Activated naive CD4-positive, alpha-beta T cell treated with anti-CD3 and anti-CD28 coated beads, Interleukin-2, amount 10 ng/mL, durations not matched to agents 7 days and 5 days (primary cell): ENCODE results near the gene FAM53B.
A peak's percentile ranks its signal among the peaks of the same experiment; 100 is the strongest.

Source experiments
- CTCF ChIA-PET: fragments of 350-600 bp; sonication (Branson Sonifier 250); formaldehyde crosslinking; loops from one replicate; lab custom pipeline; 2021; ENCODE audit warnings: antibody characterized with exemption; lab: Charles Lee
- DNase-seq: peaks from one replicate; pipeline ENCODE4 v3.0.0-alpha.2; 2020
- H3K27ac Mint-ChIP-seq: one replicate; pipeline ENCODE4 v1.8.0; 2021; ENCODE audit warnings: mild to moderate bottlenecking, moderate library complexity, mixed read lengths
- H3K27me3 Mint-ChIP-seq: one replicate; pipeline ENCODE4 v1.8.0; 2021; ENCODE audit warnings: mild to moderate bottlenecking, mixed read lengths
- H3K36me3 Mint-ChIP-seq: one replicate; pipeline ENCODE4 v1.8.0; 2021; ENCODE audit warnings: mixed read lengths
- H3K4me1 Mint-ChIP-seq: one replicate; pipeline ENCODE4 v1.8.0; 2021; ENCODE audit warnings: mixed read lengths
- H3K4me3 Mint-ChIP-seq: one replicate; pipeline ENCODE4 v1.8.0; 2021; ENCODE audit warnings: mild to moderate bottlenecking, moderate library complexity, mixed read lengths
- H3K9me3 Mint-ChIP-seq: one replicate; pipeline ENCODE4 v1.8.0; 2021; ENCODE audit warnings: mixed read lengths

The FAM53B gene

DNA sequence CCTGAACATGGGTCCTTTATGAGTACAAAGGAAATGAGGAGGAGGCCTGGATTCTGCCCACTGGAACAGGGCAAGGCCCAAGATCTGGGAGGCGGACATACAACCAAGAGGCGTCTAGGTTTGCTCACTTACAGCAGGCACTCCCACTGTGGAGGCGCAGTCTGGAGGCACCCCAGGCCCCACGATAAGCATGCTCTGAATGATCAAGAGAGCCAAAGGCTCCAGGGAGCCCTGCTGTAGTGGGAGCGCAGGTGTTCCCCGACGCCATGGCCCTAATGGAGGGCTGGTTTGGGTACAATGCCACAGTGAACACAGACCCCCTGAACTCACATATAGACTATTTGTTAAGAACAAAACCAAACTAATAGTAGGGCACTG lies 88.1 kb downstream of the FAM53B start:
- H3K9me3 Mint-ChIP-seq = no peaks in the 10 kb centered on the region
- no peak for DNase-seq
- H3K36me3 Mint-ChIP-seq = peaks cover 26% of the 10 kb centered on the region
- no peak overlapping the region for H3K4me3 Mint-ChIP-seq
- H3K27me3 Mint-ChIP-seq = no peaks in the 10 kb centered on the region
- CTCF ChIA-PET = no interaction called here
- peaks cover 72% of the 10 kb centered on the region for H3K4me1 Mint-ChIP-seq
- H3K27ac Mint-ChIP-seq = no peak overlapping the region

DNA sequence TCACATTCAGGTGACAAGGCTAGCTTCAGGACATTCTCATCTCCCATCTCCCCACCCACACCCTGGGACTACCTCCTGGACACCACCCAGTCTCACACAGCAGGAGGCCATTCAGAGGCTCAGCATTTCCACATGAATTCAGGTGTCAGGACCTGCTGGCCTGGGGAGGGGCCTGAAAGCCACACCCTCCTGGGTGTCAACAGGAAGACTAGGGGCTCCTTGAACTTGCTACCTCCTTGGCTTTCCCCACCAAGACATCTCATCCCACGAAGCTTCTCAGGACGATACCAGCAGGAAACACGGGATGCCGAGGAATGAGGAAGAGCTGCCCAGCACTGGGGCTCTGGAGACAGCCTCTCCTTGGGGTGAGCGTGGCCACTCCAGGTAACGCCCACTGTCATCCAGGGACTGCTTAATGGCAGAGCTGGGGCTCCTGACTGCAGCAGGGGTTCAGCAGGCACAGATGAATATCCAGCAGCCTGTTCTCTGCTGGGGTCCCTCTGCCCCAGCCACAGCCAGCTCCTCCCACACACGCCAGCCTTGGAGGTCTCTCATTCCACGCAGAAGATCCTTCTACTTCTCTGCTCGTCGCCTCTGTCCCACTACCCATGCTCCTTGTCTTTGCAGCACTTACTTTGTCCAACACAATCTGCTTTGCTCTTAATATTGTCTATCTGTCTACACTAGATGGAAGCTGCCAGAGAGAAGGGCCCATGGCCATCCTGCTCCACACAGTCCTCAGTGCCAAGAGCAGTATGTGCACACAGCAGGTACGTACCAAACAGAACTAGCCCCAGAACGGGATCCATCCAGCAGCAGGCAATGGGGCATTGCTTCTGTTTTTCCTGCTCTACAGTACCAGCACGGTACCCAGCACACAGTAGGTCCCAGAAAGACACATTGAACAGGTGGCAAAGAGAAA lies 88.7 kb downstream of the FAM53B start:
- CTCF ChIA-PET = interaction anchor here (0.9 to 1.1 kb wide), 2 partner anchors 64 to 86 kb away, joined by 3 to 4 read pairs; no protein-coding TSS in a partner anchor
- no peaks in the 10 kb centered on the region for H3K27me3 Mint-ChIP-seq
- H3K36me3 Mint-ChIP-seq = peaks cover 26% of the 10 kb centered on the region
- DNase-seq = no peak
- H3K27ac Mint-ChIP-seq = peak overlapping the region; percentile 10
- H3K9me3 Mint-ChIP-seq = no peaks in the 10 kb centered on the region
- H3K4me1 Mint-ChIP-seq = peaks cover 76% of the 10 kb centered on the region
- H3K4me3 Mint-ChIP-seq = no peak overlapping the region

DNA sequence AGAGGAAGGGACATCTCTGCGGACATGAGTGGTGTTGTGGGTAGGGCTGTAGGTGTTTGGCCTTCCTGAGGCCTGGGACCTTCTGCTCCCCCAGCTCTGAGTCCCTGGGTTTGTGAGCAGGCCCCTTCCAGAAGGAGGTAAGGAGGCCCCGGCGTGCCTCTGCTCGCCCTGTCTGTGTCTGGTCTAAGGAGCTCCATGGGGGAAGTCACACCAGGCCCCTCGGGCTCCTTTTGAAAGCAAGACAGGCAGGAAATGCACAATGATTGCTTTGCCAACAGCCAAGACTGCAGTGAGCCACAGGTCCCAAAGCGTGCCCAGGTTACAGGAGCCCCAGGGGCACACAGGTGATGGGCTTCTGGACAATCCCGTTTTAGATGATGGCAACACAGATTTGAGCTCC lies 89.5 kb downstream of the FAM53B start:
- Mint-ChIP-seq H3K4me1 (peaks cover 76% of the 10 kb centered on the region), H3K36me3 (peaks cover 22% of the 10 kb centered on the region), H3K9me3 (no peaks in the 10 kb centered on the region), H3K27ac (no peak overlapping the region), H3K27me3 (no peaks in the 10 kb centered on the region), H3K4me3 (no peak overlapping the region)
- CTCF ChIA-PET = interaction anchor here (0.9 to 1.1 kb wide), 2 partner anchors 65 to 87 kb away, joined by 3 to 4 read pairs; no protein-coding TSS in a partner anchor
- no peak for DNase-seq

DNA sequence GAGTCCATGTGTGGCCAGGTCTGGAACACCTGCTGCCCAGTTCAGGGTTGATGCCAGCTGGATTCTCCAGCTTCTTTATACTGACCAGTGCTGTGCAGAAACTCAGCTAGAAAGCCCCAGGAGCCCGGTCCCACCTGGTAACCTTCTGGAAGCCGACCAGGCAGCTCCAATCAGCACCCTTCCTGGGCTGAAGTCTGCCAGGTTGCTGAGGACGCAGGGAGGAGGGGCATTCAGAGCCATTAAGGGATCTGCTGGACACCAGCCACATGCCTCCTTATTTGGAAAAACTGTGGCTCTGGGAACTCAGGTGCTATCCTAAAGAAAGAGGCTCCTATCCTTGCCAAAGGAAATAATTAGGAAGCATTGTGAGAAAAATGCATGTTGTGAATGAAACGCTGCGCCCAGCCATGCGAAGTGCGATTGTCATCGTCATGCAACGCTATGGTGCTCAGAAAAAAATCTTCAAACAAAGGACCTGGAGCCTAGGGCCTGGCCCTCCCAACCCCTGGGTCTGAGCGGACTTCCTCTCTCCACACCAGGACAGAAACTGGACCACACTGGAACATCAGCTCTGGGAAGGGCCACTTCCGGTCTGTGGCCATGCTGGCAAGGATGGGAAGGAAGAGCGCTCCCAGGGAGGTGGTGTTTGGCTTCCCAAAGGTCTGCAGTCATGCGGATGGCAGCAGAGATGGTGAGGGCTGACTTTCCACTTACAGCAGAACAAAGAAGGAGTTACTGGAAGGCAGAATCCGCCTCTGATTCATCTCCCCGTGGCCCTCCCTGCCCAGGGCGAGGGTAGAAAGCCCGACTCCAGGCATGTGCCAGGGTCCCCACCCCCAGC lies 90.1 kb downstream of the FAM53B start:
- H3K4me3 Mint-ChIP-seq = no peak overlapping the region
- H3K27ac Mint-ChIP-seq = no peak overlapping the region
- no peaks in the 10 kb centered on the region for H3K27me3 Mint-ChIP-seq
- H3K9me3 Mint-ChIP-seq = no peaks in the 10 kb centered on the region
- H3K36me3 Mint-ChIP-seq = peaks cover 25% of the 10 kb centered on the region
- H3K4me1 Mint-ChIP-seq = peaks cover 76% of the 10 kb centered on the region
- CTCF ChIA-PET = interaction anchor here (1.1 kb wide), 1 partner anchor 87 kb away, joined by 3 read pairs; no protein-coding TSS in a partner anchor
- no peak for DNase-seq

DNA sequence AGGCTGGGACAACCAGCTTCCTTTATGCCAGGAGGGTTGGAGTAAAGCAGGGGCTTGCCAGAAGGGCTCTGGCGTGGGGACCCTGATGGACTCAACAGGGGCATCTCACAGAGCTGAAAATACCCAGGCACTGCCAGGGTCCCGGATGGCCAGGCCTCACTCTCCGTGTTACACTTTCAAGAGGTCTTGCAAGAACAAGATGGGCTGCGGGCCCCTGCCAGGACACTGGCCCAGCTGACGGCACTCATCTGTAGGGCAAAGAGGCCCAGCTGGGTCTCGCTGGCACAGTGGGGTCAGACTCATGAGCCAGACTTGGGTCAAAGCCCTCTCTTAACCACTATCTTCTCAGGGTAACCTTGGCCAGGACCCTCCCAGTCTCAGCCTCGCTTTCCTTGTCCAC lies 90.9 kb downstream of the FAM53B start:
- Mint-ChIP-seq H3K4me3 (no peak overlapping the region), H3K4me1 (peaks cover 76% of the 10 kb centered on the region), H3K27ac (no peak overlapping the region), H3K27me3 (no peaks in the 10 kb centered on the region), H3K9me3 (no peaks in the 10 kb centered on the region), H3K36me3 (peaks cover 25% of the 10 kb centered on the region)
- CTCF ChIA-PET = interaction anchor here (1.3 kb wide), 1 partner anchor 20 kb away, joined by 4 read pairs; no protein-coding TSS in a partner anchor
- no peak for DNase-seq

DNA sequence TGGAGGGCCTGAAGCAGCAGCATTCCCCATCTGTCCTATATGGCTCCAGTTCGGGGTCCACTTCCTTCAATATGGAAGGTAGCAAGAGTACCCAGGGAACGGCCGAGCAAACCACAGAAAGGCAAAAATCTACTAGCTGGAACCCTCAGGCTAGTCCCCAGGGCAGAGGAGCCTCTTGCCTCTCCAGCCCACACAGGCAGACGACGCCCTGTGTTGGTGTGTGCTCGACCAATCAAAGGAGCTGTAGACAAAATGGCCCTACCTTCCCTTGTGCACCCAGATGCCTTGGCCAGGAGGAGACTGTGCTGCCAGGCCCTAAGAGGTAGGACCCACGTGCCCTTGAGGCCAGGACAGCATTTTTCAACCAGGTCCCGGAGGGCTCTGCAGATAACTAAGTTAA lies 91.5 kb downstream of the FAM53B start:
- no peak for DNase-seq
- H3K4me3 Mint-ChIP-seq = no peak overlapping the region
- CTCF ChIA-PET = interaction anchor here (1.3 kb wide), 1 partner anchor 20 kb away, joined by 4 read pairs; no protein-coding TSS in a partner anchor
- H3K4me1 Mint-ChIP-seq = peaks cover 76% of the 10 kb centered on the region
- no peak overlapping the region for H3K27ac Mint-ChIP-seq
- H3K9me3 Mint-ChIP-seq = no peaks in the 10 kb centered on the region
- peaks cover 26% of the 10 kb centered on the region for H3K36me3 Mint-ChIP-seq
- H3K27me3 Mint-ChIP-seq = no peaks in the 10 kb centered on the region

DNA sequence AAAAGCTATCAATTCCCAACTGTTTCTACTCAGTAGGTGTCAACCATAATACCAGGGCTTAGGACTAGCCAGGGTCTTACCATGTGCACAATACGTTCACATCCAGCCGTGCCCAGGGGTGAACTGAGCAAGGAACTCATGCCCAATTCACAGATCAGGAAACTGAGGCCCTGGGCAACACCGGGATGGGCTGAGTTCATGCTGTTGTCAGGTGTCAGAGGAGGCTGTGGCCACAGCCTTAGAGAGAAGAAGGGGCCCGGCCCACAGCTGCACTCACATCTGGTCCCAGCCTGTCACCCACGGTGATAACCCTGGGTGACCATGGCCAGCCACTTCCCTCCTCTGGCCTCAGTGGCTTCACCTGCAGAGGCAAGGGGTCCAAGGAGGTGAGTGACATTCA lies 92.0 kb downstream of the FAM53B start:
- Mint-ChIP-seq H3K4me3 (no peak overlapping the region), H3K4me1 (peaks cover 77% of the 10 kb centered on the region), H3K27me3 (no peaks in the 10 kb centered on the region), H3K36me3 (peaks cover 25% of the 10 kb centered on the region), H3K27ac (no peak overlapping the region), H3K9me3 (no peaks in the 10 kb centered on the region)
- CTCF ChIA-PET = interaction anchor here (1.3 kb wide), 1 partner anchor 21 kb away, joined by 4 read pairs; no protein-coding TSS in a partner anchor
- no peak for DNase-seq

DNA sequence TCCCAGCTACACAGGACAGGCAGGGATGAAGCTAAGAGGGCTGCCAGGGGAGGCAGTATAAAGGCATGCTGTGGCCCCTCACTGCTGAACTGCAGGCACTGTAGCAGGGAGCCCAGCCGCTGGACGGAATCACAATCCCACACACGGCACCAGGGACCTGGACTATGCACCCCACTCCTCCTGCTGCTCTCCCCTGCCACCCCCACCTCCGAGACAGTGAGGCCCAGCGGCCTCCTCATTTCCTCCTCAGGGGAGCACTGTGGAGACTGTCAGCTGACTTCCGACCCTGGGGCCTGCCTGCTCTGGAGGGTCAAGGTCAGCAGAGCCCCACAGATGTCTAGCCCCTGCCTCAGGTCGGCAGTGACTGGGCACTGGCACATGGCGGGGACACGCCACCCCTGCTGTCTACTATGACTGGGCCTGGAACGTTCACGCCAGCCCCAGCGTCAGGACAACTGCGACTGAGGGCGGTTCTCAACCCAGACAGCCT lies 92.7 kb downstream of the FAM53B start:
- no peak for DNase-seq
- Mint-ChIP-seq H3K9me3 (no peaks in the 10 kb centered on the region), H3K36me3 (peaks cover 26% of the 10 kb centered on the region), H3K4me1 (peaks cover 82% of the 10 kb centered on the region), H3K4me3 (no peak overlapping the region), H3K27ac (peak overlapping the region; percentile 14), H3K27me3 (no peaks in the 10 kb centered on the region)
- CTCF ChIA-PET = interaction anchor here (0.9 to 1.2 kb wide), 3 partner anchors 45 to 90 kb away, joined by 3 to 4 read pairs (median 4); no protein-coding TSS in a partner anchor

DNA sequence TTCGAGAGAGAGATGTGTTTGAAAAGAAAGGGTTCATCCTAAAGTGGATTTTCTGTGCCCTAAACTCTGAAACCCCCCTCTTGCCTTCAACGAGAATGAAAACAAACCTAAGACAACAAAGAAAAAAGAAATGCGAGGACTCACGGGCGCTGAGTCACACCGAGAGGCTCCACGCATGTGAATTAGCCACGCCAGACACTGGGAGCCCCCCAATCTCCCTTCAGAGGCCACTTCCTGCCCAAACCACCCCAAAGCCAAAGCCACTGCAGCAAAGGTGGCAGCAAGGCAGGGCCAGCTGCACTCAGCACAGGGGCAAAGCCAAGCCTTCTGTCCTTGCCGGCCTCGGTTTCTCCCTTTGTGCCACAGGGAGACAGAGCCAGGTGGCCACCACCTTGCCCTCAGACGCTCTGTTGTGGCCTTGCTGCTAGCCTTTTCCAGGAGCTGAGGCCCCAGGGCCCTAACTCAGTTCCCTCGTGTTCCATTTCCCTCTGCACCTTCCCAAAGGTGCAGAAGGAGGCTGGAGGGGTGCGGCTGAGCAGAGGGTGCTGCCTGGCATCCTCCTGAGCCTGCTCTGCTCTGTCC lies 93.3 kb downstream of the FAM53B start:
- peaks cover 27% of the 10 kb centered on the region for H3K36me3 Mint-ChIP-seq
- peak overlapping the region; percentile 2 for H3K4me3 Mint-ChIP-seq
- H3K9me3 Mint-ChIP-seq = no peaks in the 10 kb centered on the region
- CTCF ChIA-PET = interaction anchor here (0.9 to 1.2 kb wide), 3 partner anchors 46 to 91 kb away, joined by 3 to 4 read pairs (median 4); no protein-coding TSS in a partner anchor
- peak; percentile 70 for DNase-seq
- no peaks in the 10 kb centered on the region for H3K27me3 Mint-ChIP-seq
- peaks cover 87% of the 10 kb centered on the region for H3K4me1 Mint-ChIP-seq
- H3K27ac Mint-ChIP-seq = peak overlapping the region; percentile 22

DNA sequence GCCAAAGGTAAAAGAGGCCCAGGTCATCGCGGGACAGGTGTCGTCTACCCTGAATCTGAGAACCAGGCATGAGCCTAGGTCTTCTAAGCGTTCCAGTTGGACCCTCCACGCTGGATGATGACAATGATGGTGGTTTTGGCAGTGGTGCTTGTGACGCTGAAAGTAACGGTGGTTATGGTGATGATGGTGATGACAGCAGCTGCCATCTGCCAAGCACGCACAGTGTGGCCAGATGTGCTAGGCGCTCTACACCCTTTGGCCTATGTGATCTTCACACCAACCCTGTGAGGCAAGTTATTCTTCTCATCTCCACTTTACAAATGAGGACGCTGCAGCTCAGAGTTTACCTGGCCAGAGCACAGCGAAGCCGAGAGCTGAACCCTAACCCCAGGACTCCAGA lies 93.9 kb downstream of the FAM53B start:
- H3K4me3 Mint-ChIP-seq = no peak overlapping the region
- H3K9me3 Mint-ChIP-seq = no peaks in the 10 kb centered on the region
- CTCF ChIA-PET = interaction anchor here (1.6 to 3.8 kb wide), 3 partner anchors 24 to 91 kb away, joined by 6 to 31 read pairs (median 14); no protein-coding TSS in a partner anchor
- H3K36me3 Mint-ChIP-seq = peaks cover 23% of the 10 kb centered on the region
- H3K27me3 Mint-ChIP-seq = no peaks in the 10 kb centered on the region
- peak overlapping the region; percentile 22 for H3K27ac Mint-ChIP-seq
- no peak for DNase-seq
- H3K4me1 Mint-ChIP-seq = peaks cover 87% of the 10 kb centered on the region

DNA sequence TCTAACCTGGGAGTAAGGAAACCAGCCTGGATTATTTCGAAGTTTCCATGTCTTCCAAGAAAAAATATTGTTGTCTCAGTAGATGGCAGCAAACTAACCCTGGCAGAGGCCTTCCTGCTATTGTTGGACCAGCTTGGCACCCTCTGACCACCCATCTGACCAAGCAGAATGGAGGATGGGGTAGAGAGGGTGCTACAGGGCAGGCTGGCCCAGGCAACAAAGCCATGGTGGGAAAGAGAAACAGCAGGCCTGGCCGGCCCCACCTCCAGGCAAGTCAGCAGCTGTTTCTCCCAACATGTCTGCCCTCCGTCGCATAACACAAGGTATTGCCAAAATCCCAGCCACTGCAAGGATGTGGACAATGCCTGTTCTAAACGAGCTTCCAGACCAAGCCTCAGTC lies 95.0 kb downstream of the FAM53B start:
- CTCF ChIA-PET = interaction anchor here (0.7 to 4.1 kb wide), 8 partner anchors 22 to 309 kb away, joined by 3 to 31 read pairs (median 7); no protein-coding TSS in a partner anchor
- Mint-ChIP-seq H3K27me3 (no peaks in the 10 kb centered on the region), H3K4me1 (peaks cover 88% of the 10 kb centered on the region), H3K9me3 (no peaks in the 10 kb centered on the region), H3K4me3 (no peak overlapping the region), H3K27ac (peak overlapping the region; percentile 99), H3K36me3 (peaks cover 20% of the 10 kb centered on the region)
- DNase-seq = no peak

DNA sequence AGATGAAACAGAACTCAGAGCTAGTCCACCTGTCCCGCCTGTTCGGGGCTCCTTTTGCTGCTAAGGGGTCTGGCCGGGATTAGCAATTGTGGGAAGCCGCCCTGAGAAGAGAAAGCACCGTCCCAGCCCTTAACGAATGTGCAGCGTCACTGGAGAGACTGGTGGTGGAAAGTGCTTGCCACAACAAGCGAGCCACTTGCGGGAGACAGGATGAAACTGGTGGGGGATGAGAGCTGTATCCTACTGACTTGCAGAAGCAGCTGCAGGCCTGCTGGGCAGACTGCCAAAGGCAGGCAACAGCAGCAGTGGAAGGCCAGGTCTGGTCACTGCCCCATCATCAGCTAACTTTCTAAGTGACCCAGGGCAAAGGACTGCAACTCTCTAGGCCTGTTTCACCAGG lies 95.4 kb downstream of the FAM53B start:
- Mint-ChIP-seq H3K4me3 (peak overlapping the region; percentile 70), H3K9me3 (no peaks in the 10 kb centered on the region), H3K4me1 (peaks cover 90% of the 10 kb centered on the region), H3K36me3 (peaks cover 20% of the 10 kb centered on the region), H3K27me3 (no peaks in the 10 kb centered on the region), H3K27ac (peak overlapping the region; percentile 99)
- CTCF ChIA-PET = interaction anchor here (0.7 to 4.1 kb wide), 9 partner anchors 22 to 309 kb away, joined by 3 to 31 read pairs (median 8); no protein-coding TSS in a partner anchor
- DNase-seq = peak; percentile 81

DNA sequence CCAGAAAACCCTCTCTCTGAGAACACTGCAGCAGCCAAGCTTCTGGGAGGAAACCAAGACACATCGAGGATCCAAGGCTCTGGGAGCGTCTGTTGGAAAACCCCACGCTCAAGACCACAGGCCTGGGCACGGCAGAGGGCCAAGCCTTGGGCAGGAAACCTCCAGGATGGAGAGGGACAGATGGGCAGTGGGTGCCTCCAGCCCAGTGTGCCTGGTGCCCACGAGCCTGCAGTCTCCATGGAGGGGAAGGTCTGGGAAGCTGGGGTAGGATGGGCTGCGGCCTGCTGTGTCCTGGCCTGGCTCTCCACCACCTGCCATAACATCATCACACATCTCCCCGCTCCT lies 96.1 kb downstream of the FAM53B start:
- CTCF ChIA-PET = interaction anchor here (0.9 to 4.1 kb wide), 11 partner anchors 11 to 101 kb away, joined by 3 to 31 read pairs (median 6); no protein-coding TSS in a partner anchor
- peak overlapping the region; percentile 99 for H3K27ac Mint-ChIP-seq

More for the DNA sequence above, 96.1 kb downstream of the FAM53B start:
- peak overlapping the region; percentile 70 for H3K4me3 Mint-ChIP-seq
- H3K9me3 Mint-ChIP-seq = no peaks in the 10 kb centered on the region
- H3K27me3 Mint-ChIP-seq = no peaks in the 10 kb centered on the region
- DNase-seq = no peak
- peaks cover 89% of the 10 kb centered on the region for H3K4me1 Mint-ChIP-seq
- peaks cover 20% of the 10 kb centered on the region for H3K36me3 Mint-ChIP-seq
